ENCODE results near the gene PEX19. TPM values are rescaled to one million over a fixed set of nuclear protein-coding genes. Genes with fewer than 3 reads are reported as not detected.

PEX19 gene
- polyA plus RNA-seq, 1 donor from 2014 or later, result 51.6 TPM

- Histone ChIP-seq H3K9me3 (ENCODE audit: low read length) (no peaks in the 10 kb centered on the region), H3K79me2 (replicated peaks; ENCODE audit: insufficient read depth, low read length) (peaks cover 46% of the 10 kb centered on the region), H3K4me3 (ENCODE audit: low read length) (peak overlapping the region; percentile 84), H3K36me3 (ENCODE audit: insufficient read depth, low read length) (no peaks in the 10 kb centered on the region), H3K9me2 (ENCODE audit: insufficient read depth, low read length) (no peaks in the 10 kb centered on the region), H3K27ac (ENCODE audit: low read length) (peak overlapping the region; percentile 93), H3K9ac (ENCODE audit: low read length) (peak overlapping the region; percentile 96), H3K27me3 (ENCODE audit: insufficient read depth, low read depth, low read length) (no peaks in the 10 kb centered on the region), H4K20me1 (ENCODE audit: insufficient read depth) (no peaks in the 10 kb centered on the region), H2AFZ (ENCODE audit: low read depth, low read length) (no peak overlapping the region), H3F3A (ENCODE audit: insufficient read depth, low read length, poor library complexity, severe bottlenecking) (no peaks in the 10 kb centered on the region), H3K4me2 (ENCODE audit: low read length) (peak overlapping the region; percentile 99)
- TF ChIP-seq CTCF (IDR thresholded peaks at IDR 0.05; ENCODE audit: poor library complexity, severe bottlenecking), result no peak
- no peak for TF ChIP-seq EP300 (conservative IDR thresholded peaks at IDR 0.05; ENCODE audit: poor library complexity, severe bottlenecking)
- no peak for TF ChIP-seq POLR2AphosphoS5 (IDR thresholded peaks at IDR 0.05)
- TF ChIP-seq RAD21 (conservative IDR thresholded peaks at IDR 0.05), result no peak
- no peak for TF ChIP-seq REST (IDR thresholded peaks at IDR 0.05; ENCODE audit: borderline replicate concordance)
- TF ChIP-seq SMC3 (conservative IDR thresholded peaks at IDR 0.05; ENCODE audit: poor library complexity), result no peak
- TF ChIP-seq TAF1 (IDR thresholded peaks at IDR 0.05; ENCODE audit: low read depth), result no peak
- no peak for TF ChIP-seq EZH2 (IDR thresholded peaks at IDR 0.05; ENCODE audit: borderline replicate concordance, insufficient read depth, low read length, poor library complexity, severe bottlenecking)
- TF ChIP-seq MXI1 (conservative IDR thresholded peaks at IDR 0.05; ENCODE audit: poor library complexity, severe bottlenecking), result no peak
Measured at GRCh38 chr1:160260406-160261382, 24.2 kb downstream of the PEX19 start.

GRCh38 chr1:160258177-160258798 lies 26.6 kb downstream of the PEX19 start:
- peaks cover 46% of the 10 kb centered on the region for H3K79me2 ChIP-seq (replicated peaks; ENCODE audit: insufficient read depth, low read length)
- no peaks in the 10 kb centered on the region for H3K9me2 ChIP-seq (ENCODE audit: insufficient read depth, low read length)
- H3K4me3 ChIP-seq (ENCODE audit: low read length), result no peak overlapping the region
- H3K9me3 ChIP-seq (ENCODE audit: low read length), result no peaks in the 10 kb centered on the region
- H3K9ac ChIP-seq (ENCODE audit: low read length), result no peak overlapping the region
- H3F3A ChIP-seq (ENCODE audit: insufficient read depth, low read length, poor library complexity, severe bottlenecking), result no peaks in the 10 kb centered on the region
- TF ChIP-seq EZH2 (IDR thresholded peaks at IDR 0.05; ENCODE audit: borderline replicate concordance, insufficient read depth, low read length, poor library complexity, severe bottlenecking) (no peak), POLR2AphosphoS5 (IDR thresholded peaks at IDR 0.05) (no peak), SMC3 (conservative IDR thresholded peaks at IDR 0.05; ENCODE audit: poor library complexity) (no peak)
- no peak overlapping the region for H2AFZ ChIP-seq (ENCODE audit: low read depth, low read length)
- no peak overlapping the region for H3K4me2 ChIP-seq (ENCODE audit: low read length)
- no peaks in the 10 kb centered on the region for H4K20me1 ChIP-seq (ENCODE audit: insufficient read depth)
- H3K27ac ChIP-seq (ENCODE audit: low read length), result no peak overlapping the region
- no peaks in the 10 kb centered on the region for H3K27me3 ChIP-seq (ENCODE audit: insufficient read depth, low read depth, low read length)
- H3K36me3 ChIP-seq (ENCODE audit: insufficient read depth, low read length), result no peaks in the 10 kb centered on the region

Data from neural cell (in vitro differentiated cells).